HepG2 (cell line): ENCODE measurements around the gene GKN1. TPM values are rescaled to one million over a fixed set of nuclear protein-coding genes. Genes with fewer than 3 reads are reported as not detected.

Experiments used
- ATAC-seq: fragments of 200-7000 bp; cut with Tn5 transposase; 3 replicates; pipeline ENCODE4 v1.9.1; 2020; ENCODE audit warnings: mild to moderate bottlenecking, moderate library complexity
- BruUV-seq: library from RNA; stranded (reverse); fragments of 400-500 nt; replicated peaks from 2 replicates; lab custom pipeline; 2021; lab: Mats Ljungman, UMichigan
- CTCF ChIA-PET: fragments of 300-600 bp; formaldehyde crosslinking; extraction: SDS; loops from one replicate; lab custom pipeline; 2021; ENCODE audit warnings: low total read pairs, inconsistent platforms, low intra/inter-chr PET ratio; lab: Yijun Ruan, JAX
- POLR2A ChIA-PET: fragments of 350-600 bp; sonication (Branson Sonifier 250); formaldehyde crosslinking; loops from one replicate; lab custom pipeline; 2020; ENCODE audit warnings: antibody characterized with exemption, inconsistent platforms; lab: Yijun Ruan, JAX
- DNase-seq: peaks from one replicate; pipeline ENCODE4 v3.0.0-alpha.2; 2015; ENCODE audit warnings: low spot score
- FAIRE-seq: peaks from 3 replicates; lab custom pipeline; 2011; peaks lifted over from hg19 to GRCh38; lab: Jason Lieb, UNC
- H2AFZ ChIP-seq: one replicate; pipeline ENCODE4 v1.6.1; 2011; ENCODE audit warnings: low read length, inconsistent platforms
- H3K27ac ChIP-seq: fragments of 300-600 bp; 3 replicates; pipeline ENCODE4 v1.8.0; 2011; ENCODE audit warnings: mixed run types, mild to moderate bottlenecking, mixed read lengths, low read length, inconsistent platforms; ENCODE audit not compliant: insufficient read depth; ENCODE audit errors: extremely low read length
- H3K27me3 ChIP-seq, 2 experiments: fragments of 200-600 bp in 1 of 2; 2 replicates in 1 of 2; 3 replicates in 1 of 2; pipeline versions ENCODE4 v1.6.0 to v1.8.0; 2011; ENCODE audit warnings: low read length in 2 of 2, mild to moderate bottlenecking in 2 of 2, moderate library complexity in 2 of 2, inconsistent platforms in 1 of 2; ENCODE audit not compliant: insufficient read depth in 2 of 2, control insufficient read depth in 1 of 2
- H3K36me3 ChIP-seq, 2 experiments: fragments of 200-600 bp in 1 of 2; replicated peaks in 1 of 2; 2 replicates in 1 of 2; 3 replicates in 1 of 2; pipeline versions ENCODE4 v1.5.1 to v1.8.0; 2011; ENCODE audit warnings: low read length in 2 of 2, inconsistent platforms in 1 of 2; ENCODE audit not compliant: insufficient read depth in 2 of 2, control insufficient read depth in 1 of 2
- H3K4me1 ChIP-seq: 2 replicates; pipeline ENCODE4 v1.5.1; 2012; ENCODE audit warnings: low read length, inconsistent platforms; ENCODE audit not compliant: insufficient read depth
- H3K4me2 ChIP-seq: 2 replicates; pipeline ENCODE4 v1.6.0; 2011; ENCODE audit warnings: low read depth, low read length, inconsistent platforms
- H3K4me3 ChIP-seq, 3 experiments: fragments of 200-600 bp in 1 of 3; sonication (generic), shearing (Covaris generic) in 1 of 3; replicated peaks in 1 of 3; 2 replicates each; pipeline ENCODE4 v1.5.1; 2011 to 2016; ENCODE audit warnings: low read length in 3 of 3, inconsistent platforms in 2 of 3, low read depth in 2 of 3, mild to moderate bottlenecking in 2 of 3, control low read depth in 1 of 3, mixed read lengths in 1 of 3; ENCODE audit not compliant: insufficient read depth in 1 of 3
- H3K79me2 ChIP-seq: one replicate; pipeline ENCODE4 v1.6.1; 2011; ENCODE audit warnings: low read length, inconsistent platforms; ENCODE audit not compliant: insufficient read depth
- H3K9ac ChIP-seq: 2 replicates; pipeline ENCODE4 v1.6.0; 2011; ENCODE audit warnings: mild to moderate bottlenecking, low read depth, low read length, inconsistent platforms; ENCODE audit not compliant: insufficient read depth
- H3K9me3 ChIP-seq: 2 replicates; pipeline ENCODE4 v1.5.1; 2012; ENCODE audit warnings: mild to moderate bottlenecking, low read length
- H4K20me1 ChIP-seq: 2 replicates; pipeline ENCODE4 v1.6.0; 2011; ENCODE audit warnings: inconsistent platforms, mild to moderate bottlenecking, low read length, moderate library complexity; ENCODE audit not compliant: insufficient read depth
- ERF ChIP-seq: IDR thresholded peaks from 2 replicates; pipeline ENCODE4 v1.6.1; 2018; ENCODE audit warnings: missing biosample characterization, missing genetic modification reagents
- HDAC6 ChIP-seq: fragments of 200-600 bp; sonication (generic); IDR thresholded peaks from 2 replicates; pipeline ENCODE4 v1.7.0; 2017; ENCODE audit warnings: mild to moderate bottlenecking, antibody characterized with exemption, low read length, low read depth
- HNF4G ChIP-seq, 2 experiments: sonication (generic) in 1 of 2; formaldehyde crosslinking in 1 of 2; IDR thresholded peaks; 2 replicates each; pipeline versions ENCODE4 v1.4.0 to v1.6.1; 2011 to 2020; ENCODE audit warnings: borderline replicate concordance in 2 of 2, low read depth in 2 of 2, mild to moderate bottlenecking in 2 of 2, low read length in 1 of 2, missing genetic modification reagents in 1 of 2, moderate library complexity in 1 of 2
- HNRNPUL1 ChIP-seq: fragments of 200-400 bp; formaldehyde crosslinking; IDR thresholded peaks from 2 replicates; pipeline ENCODE4 v1.6.1; 2017; ENCODE audit warnings: low read depth, mild to moderate bottlenecking, low read length, moderate library complexity
- KLF6 ChIP-seq: IDR thresholded peaks from 2 replicates; pipeline ENCODE4 v1.8.0; 2016; ENCODE audit warnings: missing biosample characterization, missing genetic modification reagents
- MTF1 ChIP-seq: sonication (generic); formaldehyde crosslinking; IDR thresholded peaks from 2 replicates; pipeline ENCODE4 v1.5.0; 2020; ENCODE audit warnings: missing genetic modification reagents
- PLRG1 ChIP-seq: fragments of 450-650 bp; conservative IDR thresholded peaks from 2 replicates; pipeline ENCODE4 v1.6.1; 2016
- RNF2 ChIP-seq: fragments of 450-650 bp; conservative IDR thresholded peaks from 2 replicates; pipeline ENCODE4 v1.6.1; 2016; ENCODE audit warnings: low read depth
- SKIL ChIP-seq: sonication (generic); formaldehyde crosslinking; IDR thresholded peaks from 2 replicates; pipeline ENCODE4 v1.8.0; 2022; ENCODE audit warnings: missing genetic modification reagents, mild to moderate bottlenecking, moderate library complexity, borderline replicate concordance
- TERF1 ChIP-seq: sonication (generic); formaldehyde crosslinking; IDR thresholded peaks from 2 replicates; pipeline ENCODE4 v1.8.0; 2022; ENCODE audit warnings: mild to moderate bottlenecking, missing genetic modification reagents, moderate library complexity
- TIGD3 ChIP-seq: sonication (generic); formaldehyde crosslinking; IDR thresholded peaks from 2 replicates; pipeline ENCODE4 v1.5.1; 2020; ENCODE audit warnings: mild to moderate bottlenecking, missing genetic modification reagents, borderline replicate concordance
- ZKSCAN5 ChIP-seq: sonication (generic); formaldehyde crosslinking; IDR thresholded peaks from 2 replicates; pipeline ENCODE4 v1.5.1; 2020; ENCODE audit warnings: mild to moderate bottlenecking, missing genetic modification reagents
- ZNF160 ChIP-seq: sonication (generic); formaldehyde crosslinking; IDR thresholded peaks from 2 replicates; pipeline ENCODE4 v1.8.0; 2022; ENCODE audit warnings: mild to moderate bottlenecking, inconsistent platforms, missing genetic modification reagents
- ZNF207 ChIP-seq: fragments of 450-650 bp; IDR thresholded peaks from 2 replicates; pipeline ENCODE4 v1.6.1; 2016; ENCODE audit warnings: antibody characterized with exemption, borderline replicate concordance
- ZNF549 ChIP-seq: sonication (generic); formaldehyde crosslinking; IDR thresholded peaks from 2 replicates; pipeline ENCODE4 v1.5.0; 2020; ENCODE audit warnings: missing genetic modification reagents
- ZNF781 ChIP-seq: sonication (generic); formaldehyde crosslinking; IDR thresholded peaks from 2 replicates; pipeline ENCODE4 v1.5.1; 2020; ENCODE audit warnings: borderline replicate concordance, mild to moderate bottlenecking, missing genetic modification reagents; ENCODE audit errors: not compliant biosample characterization
- WGBS: methylation state at CpG from one replicate; pipeline ENCODE4 v1.1.6; 2017; ENCODE audit warnings: low lambda C conversion rate; 5-methylcytosine and 5-hydroxymethylcytosine counted together
- in situ Hi-C: cut with HindIII; loops from 2 replicates; pipeline ENCODE4 v1.10.0; 2017; ENCODE audit warnings: low pct_unique_long_range_greater_than_20kb; ENCODE audit not compliant: extremely low pct_ligation_motif_present
- intact Hi-C: fragments of 100-400 bp; cut with micrococcal nuclease; formaldehyde crosslinking; loops from one replicate; pipeline ENCODE4 v1.10.0; 2022; ENCODE audit not compliant: unreplicated experiment
- polyA plus RNA-seq, 8 experiments: library from polyadenylated mRNA; depleted of rRNA in 3 of 8; stranded (reverse) in 7 of 8; unstranded in 1 of 8; fragments of >200 nt; fragmentation: Illumina TruSeq in 4 of 8; extraction: Trizol in 4 of 8; gene quantifications; 2 replicates each; pipeline versions ENCODE4 v1.2.1 to v1.2.3, GENCODE V29; 2011 to 2016; ENCODE audit warnings: low read depth in 4 of 8, missing spikeins in 1 of 8, mixed read lengths in 1 of 8; ENCODE audit not compliant: insufficient read depth in 1 of 8
- total RNA-seq, 5 experiments: library from RNA; depleted of rRNA; stranded (reverse); fragments of >200 nt; fragmentation: Illumina TruSeq; extraction: Trizol; gene quantifications; 2 replicates each; pipeline ENCODE4 v1.2.3, GENCODE V29; 2016; ENCODE audit warnings: low read depth in 1 of 5
- TF ChIP-seq, protein P1 (sequence below): sonication (generic); formaldehyde crosslinking; IDR thresholded peaks from 2 replicates; pipeline ENCODE4 v1.9.0; 2021; ENCODE audit warnings: missing genetic modification reagents, borderline replicate concordance
- TF ChIP-seq, protein P2 (sequence below): sonication (generic); formaldehyde crosslinking; IDR thresholded peaks from 2 replicates; pipeline ENCODE4 v1.8.0; 2022; ENCODE audit warnings: missing genetic modification reagents, low read depth, mild to moderate bottlenecking, borderline replicate concordance

GKN1 gene
- total and polyA plus RNA-seq, 2 of the 13 experiments (the other 11 are each of a cell fraction or from before 2014, with no cell fraction given): not detected

DNA sequence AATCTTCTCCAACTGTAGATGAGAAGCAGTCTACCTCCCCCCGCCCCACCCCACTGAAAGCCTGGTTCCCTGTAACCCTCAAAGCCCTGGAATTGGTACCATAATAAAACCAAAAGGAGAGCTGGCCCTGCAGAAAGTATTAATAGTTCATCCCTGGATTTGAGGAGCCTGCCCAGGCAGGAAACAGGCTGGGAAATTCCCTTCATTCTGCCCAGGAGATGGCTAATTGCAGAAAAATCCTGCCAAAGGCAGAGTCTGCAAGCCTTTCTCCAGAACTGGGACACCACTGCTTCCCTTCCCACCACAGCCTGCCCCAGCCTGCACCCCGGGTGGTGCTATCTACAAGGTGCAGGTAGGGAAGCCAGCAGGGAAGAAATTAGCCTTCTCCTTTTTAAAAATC, 38.0 kb upstream of the GKN1 start (continued):
- TF ChIP-seq, protein P1, sequence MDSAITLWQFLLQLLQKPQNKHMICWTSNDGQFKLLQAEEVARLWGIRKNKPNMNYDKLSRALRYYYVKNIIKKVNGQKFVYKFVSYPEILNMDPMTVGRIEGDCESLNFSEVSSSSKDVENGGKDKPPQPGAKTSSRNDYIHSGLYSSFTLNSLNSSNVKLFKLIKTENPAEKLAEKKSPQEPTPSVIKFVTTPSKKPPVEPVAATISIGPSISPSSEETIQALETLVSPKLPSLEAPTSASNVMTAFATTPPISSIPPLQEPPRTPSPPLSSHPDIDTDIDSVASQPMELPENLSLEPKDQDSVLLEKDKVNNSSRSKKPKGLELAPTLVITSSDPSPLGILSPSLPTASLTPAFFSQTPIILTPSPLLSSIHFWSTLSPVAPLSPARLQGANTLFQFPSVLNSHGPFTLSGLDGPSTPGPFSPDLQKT (CRISPR knock-in tag): no peak
- no peak for TF ChIP-seq ZKSCAN5
- no peak for TF ChIP-seq ERF (CRISPR knock-in tag)
- no peak for TF ChIP-seq ZNF160 (CRISPR knock-in tag)
- no peak for TF ChIP-seq ZNF549 (CRISPR knock-in tag)
- TF ChIP-seq, all 625 proteins: peak for 0

DNA sequence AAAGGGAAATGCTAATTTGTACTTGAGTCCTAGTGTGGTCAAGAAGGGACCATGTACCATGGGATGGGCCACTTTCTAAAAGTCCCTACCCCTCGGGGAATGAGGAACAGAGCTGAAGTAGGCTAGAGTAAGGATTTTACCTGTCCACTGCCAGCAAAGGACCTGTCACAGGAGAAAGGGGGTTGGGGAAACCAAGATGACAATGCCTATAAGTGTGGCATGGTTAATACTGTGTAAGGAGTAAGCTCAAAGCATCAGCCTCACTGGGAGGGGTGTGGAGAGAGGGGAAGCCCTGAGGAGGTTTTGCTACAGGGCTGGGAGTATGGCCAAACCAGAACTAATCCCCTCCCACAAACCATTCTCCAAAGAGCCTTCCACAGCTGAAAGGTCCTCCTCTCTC, 37.5 kb upstream of the GKN1 start:
- H2AFZ ChIP-seq: no peak overlapping the region
- no peak overlapping the region for H3K27ac ChIP-seq
- BruUV-seq: no TSS peak
- H3K9ac ChIP-seq: no peak overlapping the region
- no peak overlapping the region for H3K4me2 ChIP-seq
- no peak for DNase-seq
- ATAC-seq: no peak
- intact Hi-C loops: no loop called here
- CTCF ChIA-PET: no interaction called here
- H3K79me2 ChIP-seq: no peaks in the 10 kb centered on the region
- no peak overlapping the region for H3K4me3 ChIP-seq
- in situ Hi-C loops: no loop called here
- 0% methylated on average over 1 of the region's 1 CpG for WGBS
- H4K20me1 ChIP-seq: no peaks in the 10 kb centered on the region
- H3K4me1 ChIP-seq: no peaks in the 10 kb centered on the region
- H3K36me3 ChIP-seq: no peaks in the 10 kb centered on the region
- H3K27me3 ChIP-seq: peaks cover 0 to 32% of the 10 kb centered on the region in 2 experiments; a peak in 3 of 5 replicates
- POLR2A ChIA-PET: no interaction called here
- 0 out of 2 replicates have a peak, but pooled peaks cover 4% of the 10 kb centered on the region for H3K9me3 ChIP-seq
- FAIRE-seq: no peak
- TF ChIP-seq HDAC6 (no peak), HNF4G (IDR thresholded peaks at IDR 0.05; ENCODE audit: borderline replicate concordance, low read depth, low read length) (no peak), HNF4G (CRISPR knock-in tag; IDR thresholded peaks at IDR 0.05; ENCODE audit: borderline replicate concordance, low read depth) (no peak), PLRG1 (no peak), TERF1 (CRISPR knock-in tag) (no peak), SKIL (CRISPR knock-in tag) (no peak), MTF1 (CRISPR knock-in tag) (no peak), RNF2 (no peak), ZNF207 (no peak), KLF6 (CRISPR knock-in tag) (no peak), ZNF781 (CRISPR knock-in tag) (no peak), TIGD3 (CRISPR knock-in tag) (no peak), HNRNPUL1 (no peak)
- TF ChIP-seq, protein P2, sequence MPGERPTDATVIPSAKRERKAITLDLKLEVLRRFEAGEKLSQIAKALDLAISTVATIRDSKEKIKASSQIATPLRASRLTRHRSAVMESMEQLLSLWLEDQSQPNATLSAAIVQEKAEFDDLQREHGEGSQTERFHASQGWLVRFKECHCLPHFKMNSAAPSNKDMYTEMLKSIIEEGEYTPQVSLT (CRISPR knock-in tag): no peak
